Stomach smooth muscle (tissue), 2 donors: ENCODE results near the gene TLCD1.

Source experiments
- H3K27ac ChIP-seq: one replicate; pipeline ENCODE4 v1.7.0; 2013; ENCODE audit warnings: mild to moderate bottlenecking, low read length, inconsistent platforms
- H3K27me3 ChIP-seq, 2 donors: one replicate each; pipeline ENCODE4 v1.7.0; 2013; ENCODE audit warnings: low read length in 2 of 2; ENCODE audit not compliant: insufficient read depth in 2 of 2, control insufficient read depth in 1 of 2
- H3K36me3 ChIP-seq, 2 donors: one replicate each; pipeline ENCODE4 v1.7.0; 2013; ENCODE audit warnings: low read length in 2 of 2; ENCODE audit not compliant: control insufficient read depth in 2 of 2, insufficient read depth in 2 of 2
- H3K4me1 ChIP-seq: one replicate; pipeline ENCODE4 v1.7.0; 2013; ENCODE audit warnings: low read length; ENCODE audit not compliant: control insufficient read depth, insufficient read depth
- H3K4me3 ChIP-seq, 2 donors: one replicate each; pipeline ENCODE4 v1.7.0; 2013; ENCODE audit warnings: low read length in 2 of 2
- H3K9ac ChIP-seq, 2 donors: one replicate each; pipeline ENCODE4 v1.7.0; 2013; ENCODE audit warnings: low read length in 2 of 2, mild to moderate bottlenecking in 1 of 2
- H3K9me3 ChIP-seq, 2 donors: one replicate each; pipeline ENCODE4 v1.7.0; 2013; ENCODE audit warnings: low read length in 2 of 2; ENCODE audit not compliant: control insufficient read depth in 2 of 2
- donor health status: healthy.
- donor health status: Pancreatic carcinoma.

The TLCD1 gene

DNA sequence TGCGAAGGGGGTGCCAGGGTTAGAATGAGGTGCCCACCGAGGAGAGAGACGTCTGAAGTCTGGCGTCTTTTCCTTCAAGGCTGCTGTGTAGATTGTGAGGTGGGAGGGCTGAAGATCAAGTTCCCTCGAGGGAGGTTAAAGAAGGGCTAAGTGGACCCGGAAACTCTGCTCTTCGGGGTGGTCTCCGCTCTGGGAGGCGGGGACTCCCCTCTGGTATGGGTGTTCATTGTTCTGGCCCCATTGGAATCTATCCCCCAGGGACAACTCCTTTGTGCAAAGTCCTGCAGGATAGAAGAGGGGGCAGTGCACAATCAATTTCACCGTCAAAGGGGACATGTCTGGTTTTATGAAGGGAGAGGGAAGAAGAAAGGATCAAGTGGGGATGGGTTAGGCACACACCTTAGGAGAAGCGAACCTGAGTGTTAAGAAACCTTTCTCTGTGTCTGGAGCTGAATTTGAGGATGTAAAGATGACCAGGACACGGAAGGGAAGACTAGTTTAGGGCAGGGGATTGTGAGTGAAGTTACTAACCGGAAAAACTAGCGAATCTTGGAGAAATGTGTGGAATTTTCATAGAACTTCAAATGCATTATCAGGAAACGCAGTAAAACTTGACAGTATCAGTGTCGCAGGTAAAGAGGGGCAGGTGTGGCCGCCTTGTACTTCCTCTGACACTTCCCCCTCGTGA, 7.6 kb downstream of the TLCD1 start:
- Histone ChIP-seq H3K9ac (peak overlapping the region; percentile 84 to 89), H3K9me3 (no peaks in the 10 kb centered on the region), H3K27ac (peak overlapping the region; percentile 89), H3K4me1 (peaks cover 49% of the 10 kb centered on the region), H3K27me3 (no peaks in the 10 kb centered on the region), H3K4me3 (peak overlapping the region; percentile 64 to 81), H3K36me3 (peaks cover 30 to 37% of the 10 kb centered on the region in 2 donors)

DNA sequence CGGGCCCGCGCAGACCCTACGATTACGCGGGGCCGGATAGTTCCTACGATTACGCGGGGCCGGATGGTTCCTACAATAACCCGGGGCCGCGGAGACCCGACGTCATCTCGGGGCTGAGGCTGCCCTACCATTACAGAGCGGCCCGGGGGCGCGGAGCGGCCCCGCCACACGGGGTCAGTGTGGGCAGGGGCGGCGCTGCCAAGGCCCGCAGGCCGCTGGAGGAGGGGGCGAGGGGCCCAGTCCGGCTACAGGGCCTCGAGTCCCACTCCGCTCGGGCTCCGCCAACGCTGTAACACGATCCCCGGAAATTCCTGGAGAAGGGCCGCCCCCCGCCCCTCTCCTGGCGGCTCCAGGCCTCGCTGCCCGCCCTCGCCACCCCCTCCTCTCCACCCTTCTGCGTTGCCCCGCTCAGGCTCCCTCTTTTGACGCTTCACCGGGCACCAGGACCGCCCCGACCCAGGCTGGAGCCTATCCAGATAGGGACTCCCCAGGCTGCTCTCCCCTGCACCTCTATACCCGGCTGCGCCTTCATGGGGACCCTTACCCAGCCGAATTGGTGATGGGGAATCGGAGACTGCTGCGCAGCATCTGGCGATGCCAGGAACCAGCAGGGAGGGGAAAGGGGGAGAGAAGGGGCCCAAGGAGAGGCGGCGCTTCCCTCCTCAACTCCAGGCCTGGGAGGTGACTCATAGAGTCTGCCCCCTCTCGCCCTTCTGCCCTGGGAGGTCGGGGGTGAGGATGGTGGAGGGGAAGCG, 8.3 kb downstream of the TLCD1 start, which contains the start of gene RAB34:
TSS of gene RAB34 (minus strand) at position 291 of the 755 bp plus-strand sequence. CDS start 602 bp downstream, outside the sequence.
- peak within 1 kb of the TSS; percentile 64 to 81 for H3K4me3 ChIP-seq
- peak within 1 kb of the TSS; percentile 89 for H3K27ac ChIP-seq
- H3K27me3 ChIP-seq = no peaks in the 10 kb centered on the region
- no peaks in the 10 kb centered on the region for H3K9me3 ChIP-seq
- H3K4me1 ChIP-seq = peaks cover 49% of the 10 kb centered on the region
- peaks cover 23 to 30% of the 10 kb centered on the region in 2 donors for H3K36me3 ChIP-seq
- peak within 1 kb of the TSS; percentile 85 to 89 for H3K9ac ChIP-seq

DNA sequence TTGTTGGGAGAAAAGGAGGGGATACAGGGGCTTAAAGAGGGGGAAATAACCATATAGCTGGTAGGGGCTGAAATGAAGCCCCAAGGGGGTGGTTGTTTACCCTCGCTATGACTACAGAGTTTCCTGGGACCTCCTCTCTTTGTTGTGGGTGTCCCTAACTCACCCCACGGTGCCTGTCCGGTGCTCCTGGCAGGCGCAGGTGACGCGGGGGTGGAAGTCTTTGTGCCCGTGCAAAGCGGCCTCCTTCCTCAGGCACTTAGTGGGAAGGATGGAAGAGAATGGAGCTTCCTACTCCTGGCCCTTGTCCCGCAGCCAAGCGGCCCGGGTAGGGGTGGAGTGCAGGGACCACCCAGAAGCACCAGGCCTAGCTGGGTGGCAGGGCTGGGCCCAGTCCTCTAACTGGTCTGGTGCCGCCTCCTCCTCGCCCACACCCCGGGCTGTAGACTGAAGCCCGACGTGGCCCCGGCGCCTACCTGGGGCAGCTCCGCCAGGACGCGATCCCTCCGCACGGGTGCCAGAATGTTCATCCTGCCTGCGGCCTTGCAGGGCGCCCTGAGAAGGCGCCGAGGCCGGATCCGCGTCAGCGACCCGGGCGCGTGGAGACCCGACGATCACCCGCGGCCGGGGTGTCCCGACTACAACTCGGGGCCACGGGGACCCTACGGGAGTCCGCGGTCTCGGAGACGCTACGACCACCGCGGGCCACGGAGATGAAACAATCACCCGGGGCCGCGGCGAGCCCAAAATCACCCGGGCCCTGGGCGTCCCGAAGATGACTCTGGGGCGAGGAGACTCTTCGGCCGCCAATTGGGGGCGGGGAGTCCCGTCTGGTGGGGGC, 9.1 kb downstream of the TLCD1 start:
- Histone ChIP-seq H3K36me3 (peaks cover 17 to 27% of the 10 kb centered on the region in 2 donors), H3K27ac (peak overlapping the region; percentile 89), H3K27me3 (no peaks in the 10 kb centered on the region), H3K4me1 (peaks cover 49% of the 10 kb centered on the region), H3K9me3 (no peaks in the 10 kb centered on the region), H3K9ac (peak overlapping the region; percentile 85 to 89), H3K4me3 (peak overlapping the region; percentile 64 to 81)

DNA sequence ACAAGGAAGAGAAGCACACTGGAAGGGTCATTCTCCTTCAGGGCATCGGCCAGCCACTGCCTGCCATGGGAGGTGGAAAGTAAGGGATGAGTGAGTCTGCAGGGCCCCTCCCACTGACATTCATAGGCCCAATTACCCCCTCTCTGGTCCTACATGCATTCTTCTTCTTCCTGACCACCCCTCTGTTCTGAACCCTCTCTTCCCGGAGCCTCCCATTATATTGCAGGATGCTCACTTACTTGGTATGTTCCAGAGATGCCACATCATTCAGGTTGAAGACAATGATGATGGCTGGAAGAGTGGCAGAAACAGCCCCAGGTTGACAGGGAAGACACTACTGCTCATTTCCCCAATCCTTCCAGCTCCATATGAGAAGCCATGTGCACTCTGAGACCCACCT, 10.8 kb downstream of the TLCD1 start:
- peaks cover 43% of the 10 kb centered on the region for H3K4me1 ChIP-seq

DNA sequence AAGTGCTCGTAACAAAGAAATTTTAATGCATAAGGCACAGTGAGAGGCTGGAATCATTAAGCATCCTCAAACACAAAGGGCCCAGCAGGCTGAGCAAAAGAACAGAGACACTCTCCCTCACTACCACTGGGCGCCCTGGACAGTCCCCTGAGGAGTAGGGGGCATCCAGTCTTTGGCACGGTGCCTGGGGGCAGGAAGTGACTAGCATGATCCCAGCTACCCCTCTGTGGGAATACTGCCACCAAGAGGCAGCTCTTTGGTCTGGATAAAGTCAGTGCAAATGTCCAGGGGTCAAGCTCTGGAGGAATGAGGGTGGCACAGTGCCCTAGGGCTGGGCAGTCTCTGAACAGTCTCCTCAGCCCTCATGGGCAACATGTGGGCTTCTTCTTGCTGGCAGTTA, 11.8 kb downstream of the TLCD1 start:
- H3K4me3 ChIP-seq = no peak overlapping the region
- H3K4me1 ChIP-seq = peaks cover 45% of the 10 kb centered on the region
- no peaks in the 10 kb centered on the region for H3K27me3 ChIP-seq
- H3K9me3 ChIP-seq = no peaks in the 10 kb centered on the region
- no peak overlapping the region for H3K27ac ChIP-seq
- peaks cover 17 to 22% of the 10 kb centered on the region in 2 donors for H3K36me3 ChIP-seq
- no peak overlapping the region for H3K9ac ChIP-seq

More for the DNA sequence above, 10.8 kb downstream of the TLCD1 start:
- peaks cover 17 to 22% of the 10 kb centered on the region in 2 donors for H3K36me3 ChIP-seq
- H3K27ac ChIP-seq = no peak overlapping the region
- no peaks in the 10 kb centered on the region for H3K27me3 ChIP-seq
- H3K9me3 ChIP-seq = no peaks in the 10 kb centered on the region
- H3K9ac ChIP-seq = no peak overlapping the region
- H3K4me3 ChIP-seq = no peak overlapping the region

DNA sequence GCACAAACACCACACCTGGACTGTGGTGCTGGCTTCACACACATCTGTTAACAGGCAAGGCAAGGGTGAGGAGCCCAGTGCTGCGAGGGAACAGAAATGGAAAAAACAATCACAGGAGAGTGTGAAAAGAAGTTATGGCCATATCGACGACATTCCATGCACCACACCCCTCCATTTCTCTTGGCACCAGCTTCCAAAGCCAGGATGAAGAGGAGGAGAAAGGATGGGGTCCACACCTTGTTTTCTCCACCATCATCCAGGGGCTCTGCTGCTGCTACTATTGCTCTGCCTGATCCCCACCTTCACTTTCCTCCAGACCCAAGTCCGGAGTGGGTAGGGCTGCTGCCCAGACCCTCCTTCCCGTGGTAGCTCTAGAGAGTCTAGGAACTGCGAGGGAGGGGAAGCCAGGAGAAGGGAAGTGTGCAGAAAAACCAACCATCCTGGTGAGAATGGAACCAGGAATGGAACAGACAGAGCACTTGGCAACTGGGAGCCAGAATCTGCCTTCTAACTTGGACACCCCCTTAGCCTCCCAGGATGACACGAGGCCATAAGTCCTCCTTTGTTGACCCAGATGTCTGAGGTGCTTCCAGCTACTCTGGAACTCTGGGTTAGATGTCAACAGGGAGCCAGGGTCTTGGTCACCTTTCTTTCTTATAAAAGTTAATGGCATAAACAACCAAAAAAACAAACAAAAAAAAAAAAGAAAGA, 13.2 kb downstream of the TLCD1 start:
- Histone ChIP-seq H3K27me3 (no peaks in the 10 kb centered on the region), H3K27ac (no peak overlapping the region), H3K4me1 (peaks cover 31% of the 10 kb centered on the region), H3K36me3 (peaks cover 17 to 22% of the 10 kb centered on the region in 2 donors), H3K9ac (no peak overlapping the region), H3K4me3 (no peak overlapping the region), H3K9me3 (no peaks in the 10 kb centered on the region)

DNA sequence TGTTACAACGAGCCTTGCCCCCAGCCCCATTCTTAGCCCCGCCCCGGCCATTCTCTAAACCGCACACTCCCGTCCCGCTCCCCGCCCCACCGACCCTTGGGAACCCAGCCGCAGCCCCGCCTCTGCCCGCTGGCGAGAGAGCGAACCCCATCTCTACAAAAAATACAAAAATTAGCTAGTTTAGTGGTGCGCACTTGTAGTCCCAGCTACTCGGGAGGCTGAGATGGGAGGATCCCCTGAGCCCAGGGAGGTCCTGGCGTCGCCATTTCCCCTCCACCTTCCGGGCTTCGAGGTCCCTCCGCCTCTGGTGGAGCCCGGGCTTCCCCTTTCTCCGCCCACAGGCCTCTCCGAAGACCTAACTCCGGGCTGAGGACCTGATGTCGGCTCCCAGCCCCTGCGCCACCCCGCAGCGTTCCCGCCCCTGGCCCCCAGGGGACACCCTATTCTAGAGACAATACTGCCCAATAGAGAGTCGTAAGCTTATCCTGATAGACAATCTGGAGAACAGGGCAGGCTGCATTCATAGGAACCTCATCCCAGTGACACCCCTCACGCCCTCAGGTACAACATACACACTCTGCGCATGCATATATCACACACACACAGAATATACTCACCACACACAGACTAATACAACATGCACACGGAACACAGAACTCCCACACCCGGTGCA, 13.9 kb downstream of the TLCD1 start:
- H3K9ac ChIP-seq = peak overlapping the region in 1 of 2 donors; percentile 73
- H3K4me3 ChIP-seq = peak overlapping the region; percentile 54 to 77
- H3K27ac ChIP-seq = peak overlapping the region; percentile 79
- H3K27me3 ChIP-seq = no peaks in the 10 kb centered on the region
- no peaks in the 10 kb centered on the region for H3K9me3 ChIP-seq
- H3K4me1 ChIP-seq = peaks cover 28% of the 10 kb centered on the region
- peaks cover 17 to 22% of the 10 kb centered on the region in 2 donors for H3K36me3 ChIP-seq

DNA sequence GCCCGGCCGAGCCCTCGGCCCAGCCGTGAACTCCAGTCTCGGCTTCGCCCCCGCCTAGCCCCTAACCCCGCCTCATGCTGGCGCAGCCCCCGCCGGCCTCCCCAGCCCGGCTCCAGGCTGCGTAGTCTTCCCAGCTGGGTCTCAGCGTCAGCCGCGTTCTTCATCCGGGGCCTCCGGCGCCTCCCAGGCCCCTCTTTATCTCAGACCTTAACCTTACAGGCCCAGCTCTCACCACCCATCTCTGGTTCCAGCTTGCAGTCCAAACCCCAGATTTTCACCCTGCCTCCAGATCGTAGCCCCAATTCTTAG, 14.4 kb downstream of the TLCD1 start, which contains the start of gene PROCA1:
TSS of gene PROCA1 (minus strand) at position 166 of the 309 bp plus-strand sequence. CDS start 228 bp downstream, outside the sequence.
- Histone ChIP-seq H3K9ac (peak within 1 kb of the TSS; percentile 73 to 82), H3K27ac (peak within 1 kb of the TSS; percentile 79), H3K36me3 (peaks cover 17 to 22% of the 10 kb centered on the region in 2 donors), H3K4me3 (peak within 1 kb of the TSS; percentile 77 to 79), H3K4me1 (peaks cover 23% of the 10 kb centered on the region), H3K27me3 (no peaks in the 10 kb centered on the region), H3K9me3 (no peaks in the 10 kb centered on the region)

DNA sequence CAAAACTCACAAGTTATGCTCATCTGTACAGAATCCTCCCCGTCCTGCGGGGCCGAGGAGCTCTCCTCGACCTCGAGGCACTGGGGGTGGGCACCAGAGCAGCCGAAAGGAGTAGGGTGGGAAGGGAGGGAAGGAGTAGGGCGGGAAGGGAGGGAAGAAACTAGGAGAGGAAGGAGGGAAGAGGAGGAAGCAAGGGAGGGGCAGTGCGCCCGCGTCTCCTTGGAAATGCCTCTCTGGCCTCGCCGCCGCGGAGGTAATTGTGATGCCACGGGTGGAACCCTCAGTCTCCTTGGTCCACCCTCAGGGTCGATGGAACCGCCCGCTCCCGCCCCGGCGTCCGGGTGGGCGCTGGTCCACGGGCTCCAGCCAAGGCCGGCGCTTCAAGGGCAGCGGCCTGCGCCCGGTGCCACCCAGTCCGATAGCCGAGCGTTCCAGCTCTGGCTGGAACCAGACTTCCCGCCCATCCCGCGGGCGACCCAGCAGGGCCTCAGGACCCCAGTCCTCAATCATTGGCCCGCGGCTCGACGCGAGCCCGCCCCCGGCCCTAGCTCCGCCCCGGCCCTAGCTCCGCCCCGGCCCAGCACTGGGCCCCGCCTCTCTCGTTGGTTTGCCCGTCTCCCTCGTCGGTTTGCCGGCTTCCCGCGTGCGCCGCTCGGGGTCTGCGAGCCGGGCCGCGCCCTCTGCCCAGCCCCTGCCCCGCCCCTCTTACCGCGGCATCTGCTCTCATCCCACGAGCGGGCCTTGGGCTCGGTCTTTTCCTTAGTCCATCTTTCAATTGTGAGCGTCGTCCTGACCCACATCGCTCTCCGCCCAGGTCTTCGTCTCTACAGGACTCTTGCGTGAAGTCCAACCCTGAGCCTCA, 14.9 kb downstream of the TLCD1 start:
- H3K9ac ChIP-seq = peak overlapping the region; percentile 73 to 82

More for the DNA sequence above, 14.9 kb downstream of the TLCD1 start:
- Histone ChIP-seq H3K4me1 (peaks cover 19% of the 10 kb centered on the region), H3K9me3 (no peaks in the 10 kb centered on the region), H3K27ac (peak overlapping the region; percentile 79), H3K36me3 (peaks cover 17 to 22% of the 10 kb centered on the region in 2 donors), H3K27me3 (no peaks in the 10 kb centered on the region), H3K4me3 (peak overlapping the region; percentile 77 to 79)
